GM18520 (cell line): ENCODE measurements around the gene GAB3.
A peak's percentile ranks its signal among the peaks of the same experiment; 100 is the strongest.

Experiments used
- ATAC-seq: cut with Tn5 transposase; IDR thresholded peaks from one replicate; pipeline ENCODE4 v1.9.1; 2021; ENCODE audit not compliant: unreplicated experiment

The GAB3 gene

GRCh38 chrX:154750301-154751202 lies at the start of gene GAB3:
TSS of gene GAB3 (minus strand) at chrX:154751077. CDS start at chrX:154751025, 52 bp downstream.
- ATAC-seq: no peak

GRCh38 chrX:154799556-154800348 lies 48.9 kb upstream of the GAB3 start:
- no peak for ATAC-seq

- no peak for ATAC-seq
These were observed 46.1 kb upstream of the GAB3 start for GRCh38 chrX:154797006-154797405.

- ATAC-seq: no peak
These were observed 44.1 kb upstream of the GAB3 start for GRCh38 chrX:154795016-154795415.

GRCh38 chrX:154793084-154793795 lies 42.4 kb upstream of the GAB3 start:
- no peak for ATAC-seq

GRCh38 chrX:154791939-154792338 lies 41.1 kb upstream of the GAB3 start:
- ATAC-seq: no peak

- ATAC-seq: no peak
These were observed 40.6 kb upstream of the GAB3 start for GRCh38 chrX:154791467-154791866.

GRCh38 chrX:154785716-154786115 lies 34.8 kb upstream of the GAB3 start:
- ATAC-seq: no peak

- no peak for ATAC-seq
These were observed 33.5 kb upstream of the GAB3 start for GRCh38 chrX:154784149-154784995.

- no peak for ATAC-seq
These were observed 30.1 kb upstream of the GAB3 start for GRCh38 chrX:154780968-154781367.

- ATAC-seq: no peak
These were observed 28.4 kb upstream of the GAB3 start for GRCh38 chrX:154779261-154779660.

- ATAC-seq: no peak
These were observed 25.9 kb upstream of the GAB3 start for GRCh38 chrX:154776753-154777152.

GRCh38 chrX:154775419-154776349 lies 24.8 kb upstream of the GAB3 start:
- ATAC-seq: no peak

GRCh38 chrX:154774622-154775021 lies 23.7 kb upstream of the GAB3 start:
- ATAC-seq: no peak

- ATAC-seq: peak; percentile 89
These were observed 11.8 kb upstream of the GAB3 start, which contains the start of gene DKC1 for GRCh38 chrX:154762537-154763296. TSS of gene DKC1 (plus strand) at chrX:154762864. CDS start at chrX:154762966, 102 bp downstream.

- no peak for ATAC-seq
These were observed 11.2 kb upstream of the GAB3 start for GRCh38 chrX:154761977-154762536.

GRCh38 chrX:154758696-154759095 lies 7.8 kb upstream of the GAB3 start:
- no peak for ATAC-seq

GRCh38 chrX:154751669-154752271 lies 893 bp upstream of the GAB3 start:
- no peak for ATAC-seq
